Panc1 (cell line): ENCODE measurements around the gene SLC39A2.

Experiments used
- POLR2AphosphoS5 ChIP-seq: IDR thresholded peaks from 2 replicates; pipeline ENCODE4 v1.6.1; 2012; ENCODE audit warnings: mild to moderate bottlenecking, low read depth, low read length, moderate library complexity
- TF ChIP-seq, protein P1 (sequence below): fragments of 450-650 bp; IDR thresholded peaks from 2 replicates; pipeline ENCODE4 v1.5.1; 2017; ENCODE audit warnings: mild to moderate bottlenecking
- TF ChIP-seq, protein P2 (sequence below), 2 experiments: IDR thresholded peaks; 2 replicates each; pipeline ENCODE4 v1.6.1; 2011 to 2012; ENCODE audit warnings: low read depth in 2 of 2, control low read depth in 1 of 2, low read length in 1 of 2, mild to moderate bottlenecking in 1 of 2, moderate library complexity in 1 of 2; ENCODE audit not compliant: insufficient read depth in 1 of 2

DNA sequence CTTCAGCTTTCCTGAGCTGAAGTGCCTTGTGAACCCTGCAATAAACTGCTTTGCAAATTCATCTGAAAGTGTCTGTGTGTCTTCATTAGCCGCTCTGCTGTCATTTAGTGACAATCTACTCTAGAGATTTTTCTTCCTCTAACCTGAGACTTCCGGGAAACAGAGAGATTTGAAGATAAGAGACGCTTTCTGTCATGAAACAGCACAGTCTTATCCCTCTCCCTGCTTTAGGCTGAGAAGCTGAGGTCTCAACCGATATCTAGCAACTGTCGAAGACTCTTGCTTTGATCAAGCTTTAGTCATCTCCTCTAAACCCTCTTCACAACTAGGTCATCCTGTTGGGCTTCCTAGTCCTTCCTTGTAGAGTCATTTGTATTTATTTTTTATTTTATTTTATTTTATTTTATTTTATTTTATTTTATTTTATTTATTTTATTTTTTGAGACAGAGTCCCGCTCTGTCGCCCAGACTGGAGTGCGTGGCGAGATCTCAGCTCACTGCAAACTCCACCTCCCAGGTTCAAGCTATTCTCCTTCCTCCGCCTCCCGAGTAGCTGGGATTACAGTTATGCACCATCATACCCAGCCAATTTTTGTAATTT is 42.6 kb upstream of the SLC39A2 start:
- TF ChIP-seq, protein P1, sequence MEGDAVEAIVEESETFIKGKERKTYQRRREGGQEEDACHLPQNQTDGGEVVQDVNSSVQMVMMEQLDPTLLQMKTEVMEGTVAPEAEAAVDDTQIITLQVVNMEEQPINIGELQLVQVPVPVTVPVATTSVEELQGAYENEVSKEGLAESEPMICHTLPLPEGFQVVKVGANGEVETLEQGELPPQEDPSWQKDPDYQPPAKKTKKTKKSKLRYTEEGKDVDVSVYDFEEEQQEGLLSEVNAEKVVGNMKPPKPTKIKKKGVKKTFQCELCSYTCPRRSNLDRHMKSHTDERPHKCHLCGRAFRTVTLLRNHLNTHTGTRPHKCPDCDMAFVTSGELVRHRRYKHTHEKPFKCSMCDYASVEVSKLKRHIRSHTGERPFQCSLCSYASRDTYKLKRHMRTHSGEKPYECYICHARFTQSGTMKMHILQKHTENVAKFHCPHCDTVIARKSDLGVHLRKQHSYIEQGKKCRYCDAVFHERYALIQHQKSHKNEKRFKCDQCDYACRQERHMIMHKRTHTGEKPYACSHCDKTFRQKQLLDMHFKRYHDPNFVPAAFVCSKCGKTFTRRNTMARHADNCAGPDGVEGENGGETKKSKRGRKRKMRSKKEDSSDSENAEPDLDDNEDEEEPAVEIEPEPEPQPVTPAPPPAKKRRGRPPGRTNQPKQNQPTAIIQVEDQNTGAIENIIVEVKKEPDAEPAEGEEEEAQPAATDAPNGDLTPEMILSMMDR = no peak
- no peak for TF ChIP-seq POLR2AphosphoS5
- TF ChIP-seq, protein P2, sequence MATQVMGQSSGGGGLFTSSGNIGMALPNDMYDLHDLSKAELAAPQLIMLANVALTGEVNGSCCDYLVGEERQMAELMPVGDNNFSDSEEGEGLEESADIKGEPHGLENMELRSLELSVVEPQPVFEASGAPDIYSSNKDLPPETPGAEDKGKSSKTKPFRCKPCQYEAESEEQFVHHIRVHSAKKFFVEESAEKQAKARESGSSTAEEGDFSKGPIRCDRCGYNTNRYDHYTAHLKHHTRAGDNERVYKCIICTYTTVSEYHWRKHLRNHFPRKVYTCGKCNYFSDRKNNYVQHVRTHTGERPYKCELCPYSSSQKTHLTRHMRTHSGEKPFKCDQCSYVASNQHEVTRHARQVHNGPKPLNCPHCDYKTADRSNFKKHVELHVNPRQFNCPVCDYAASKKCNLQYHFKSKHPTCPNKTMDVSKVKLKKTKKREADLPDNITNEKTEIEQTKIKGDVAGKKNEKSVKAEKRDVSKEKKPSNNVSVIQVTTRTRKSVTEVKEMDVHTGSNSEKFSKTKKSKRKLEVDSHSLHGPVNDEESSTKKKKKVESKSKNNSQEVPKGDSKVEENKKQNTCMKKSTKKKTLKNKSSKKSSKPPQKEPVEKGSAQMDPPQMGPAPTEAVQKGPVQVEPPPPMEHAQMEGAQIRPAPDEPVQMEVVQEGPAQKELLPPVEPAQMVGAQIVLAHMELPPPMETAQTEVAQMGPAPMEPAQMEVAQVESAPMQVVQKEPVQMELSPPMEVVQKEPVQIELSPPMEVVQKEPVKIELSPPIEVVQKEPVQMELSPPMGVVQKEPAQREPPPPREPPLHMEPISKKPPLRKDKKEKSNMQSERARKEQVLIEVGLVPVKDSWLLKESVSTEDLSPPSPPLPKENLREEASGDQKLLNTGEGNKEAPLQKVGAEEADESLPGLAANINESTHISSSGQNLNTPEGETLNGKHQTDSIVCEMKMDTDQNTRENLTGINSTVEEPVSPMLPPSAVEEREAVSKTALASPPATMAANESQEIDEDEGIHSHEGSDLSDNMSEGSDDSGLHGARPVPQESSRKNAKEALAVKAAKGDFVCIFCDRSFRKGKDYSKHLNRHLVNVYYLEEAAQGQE (IDR thresholded peaks at IDR 0.05; ENCODE audit: insufficient read depth in 1 of 2, low read depth in 2 of 2, low read length in 1 of 2) = no peak
